ENCODE measurements around the gene RBM20.

DNA sequence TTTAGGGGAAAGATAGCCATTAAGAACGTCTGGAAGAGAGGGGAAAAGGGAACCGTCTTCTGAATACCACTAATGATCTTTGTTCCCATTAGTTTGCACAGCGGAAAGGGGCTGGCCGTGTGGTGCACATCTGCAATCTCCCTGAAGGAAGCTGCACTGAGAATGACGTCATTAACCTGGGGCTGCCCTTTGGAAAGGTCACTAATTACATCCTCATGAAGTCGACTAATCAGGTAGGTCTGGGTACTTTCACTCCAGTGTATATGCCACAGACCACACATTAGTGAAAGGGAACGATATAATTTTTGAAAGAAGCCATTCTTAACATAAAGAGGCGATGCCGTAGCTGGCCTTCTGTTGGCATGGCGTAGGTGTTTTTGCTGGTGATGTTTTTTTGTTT, 153.3 kb downstream of the RBM20 start:
- TF ChIP-seq, protein P1, sequence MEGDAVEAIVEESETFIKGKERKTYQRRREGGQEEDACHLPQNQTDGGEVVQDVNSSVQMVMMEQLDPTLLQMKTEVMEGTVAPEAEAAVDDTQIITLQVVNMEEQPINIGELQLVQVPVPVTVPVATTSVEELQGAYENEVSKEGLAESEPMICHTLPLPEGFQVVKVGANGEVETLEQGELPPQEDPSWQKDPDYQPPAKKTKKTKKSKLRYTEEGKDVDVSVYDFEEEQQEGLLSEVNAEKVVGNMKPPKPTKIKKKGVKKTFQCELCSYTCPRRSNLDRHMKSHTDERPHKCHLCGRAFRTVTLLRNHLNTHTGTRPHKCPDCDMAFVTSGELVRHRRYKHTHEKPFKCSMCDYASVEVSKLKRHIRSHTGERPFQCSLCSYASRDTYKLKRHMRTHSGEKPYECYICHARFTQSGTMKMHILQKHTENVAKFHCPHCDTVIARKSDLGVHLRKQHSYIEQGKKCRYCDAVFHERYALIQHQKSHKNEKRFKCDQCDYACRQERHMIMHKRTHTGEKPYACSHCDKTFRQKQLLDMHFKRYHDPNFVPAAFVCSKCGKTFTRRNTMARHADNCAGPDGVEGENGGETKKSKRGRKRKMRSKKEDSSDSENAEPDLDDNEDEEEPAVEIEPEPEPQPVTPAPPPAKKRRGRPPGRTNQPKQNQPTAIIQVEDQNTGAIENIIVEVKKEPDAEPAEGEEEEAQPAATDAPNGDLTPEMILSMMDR (IDR thresholded peaks at IDR 0.05 in 2 of 3, conservative IDR thresholded peaks at IDR 0.05 in 1 of 3; ENCODE audit: control insufficient read depth in 2 of 3, extremely low read depth in 1 of 3, insufficient read depth in 1 of 3, low read depth in 3 of 3, low read length in 3 of 3), result no peak
- no peak for TF ChIP-seq MXI1 (IDR thresholded peaks at IDR 0.05; ENCODE audit: low read depth, low read length)
- TF ChIP-seq, protein P2, sequence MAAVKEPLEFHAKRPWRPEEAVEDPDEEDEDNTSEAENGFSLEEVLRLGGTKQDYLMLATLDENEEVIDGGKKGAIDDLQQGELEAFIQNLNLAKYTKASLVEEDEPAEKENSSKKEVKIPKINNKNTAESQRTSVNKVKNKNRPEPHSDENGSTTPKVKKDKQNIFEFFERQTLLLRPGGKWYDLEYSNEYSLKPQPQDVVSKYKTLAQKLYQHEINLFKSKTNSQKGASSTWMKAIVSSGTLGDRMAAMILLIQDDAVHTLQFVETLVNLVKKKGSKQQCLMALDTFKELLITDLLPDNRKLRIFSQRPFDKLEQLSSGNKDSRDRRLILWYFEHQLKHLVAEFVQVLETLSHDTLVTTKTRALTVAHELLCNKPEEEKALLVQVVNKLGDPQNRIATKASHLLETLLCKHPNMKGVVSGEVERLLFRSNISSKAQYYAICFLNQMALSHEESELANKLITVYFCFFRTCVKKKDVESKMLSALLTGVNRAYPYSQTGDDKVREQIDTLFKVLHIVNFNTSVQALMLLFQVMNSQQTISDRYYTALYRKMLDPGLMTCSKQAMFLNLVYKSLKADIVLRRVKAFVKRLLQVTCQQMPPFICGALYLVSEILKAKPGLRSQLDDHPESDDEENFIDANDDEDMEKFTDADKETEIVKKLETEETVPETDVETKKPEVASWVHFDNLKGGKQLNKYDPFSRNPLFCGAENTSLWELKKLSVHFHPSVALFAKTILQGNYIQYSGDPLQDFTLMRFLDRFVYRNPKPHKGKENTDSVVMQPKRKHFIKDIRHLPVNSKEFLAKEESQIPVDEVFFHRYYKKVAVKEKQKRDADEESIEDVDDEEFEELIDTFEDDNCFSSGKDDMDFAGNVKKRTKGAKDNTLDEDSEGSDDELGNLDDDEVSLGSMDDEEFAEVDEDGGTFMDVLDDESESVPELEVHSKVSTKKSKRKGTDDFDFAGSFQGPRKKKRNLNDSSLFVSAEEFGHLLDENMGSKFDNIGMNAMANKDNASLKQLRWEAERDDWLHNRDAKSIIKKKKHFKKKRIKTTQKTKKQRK (IDR thresholded peaks at IDR 0.05; ENCODE audit: low read depth, low read length), result no peak
- TF ChIP-seq, protein P3, sequence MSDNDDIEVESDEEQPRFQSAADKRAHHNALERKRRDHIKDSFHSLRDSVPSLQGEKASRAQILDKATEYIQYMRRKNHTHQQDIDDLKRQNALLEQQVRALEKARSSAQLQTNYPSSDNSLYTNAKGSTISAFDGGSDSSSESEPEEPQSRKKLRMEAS (IDR thresholded peaks at IDR 0.05; ENCODE audit: low read depth, low read length), result no peak
- TF ChIP-seq MTA2 (IDR thresholded peaks at IDR 0.05; ENCODE audit: low read depth), result no peak
- TF ChIP-seq HDAC2 (IDR thresholded peaks at IDR 0.05), result no peak
- no peak for TF ChIP-seq TAF1 (IDR thresholded peaks at IDR 0.05; ENCODE audit: borderline replicate concordance, low read depth, low read length)
- TF ChIP-seq IRF3 (IDR thresholded peaks at IDR 0.05), result no peak
- no peak for TF ChIP-seq TARDBP (IDR thresholded peaks at IDR 0.05; ENCODE audit: borderline replicate concordance)
- TF ChIP-seq RELA (IDR thresholded peaks at IDR 0.05; ENCODE audit: borderline replicate concordance, partially characterized antibody), result no peak
- TF ChIP-seq, protein P4, sequence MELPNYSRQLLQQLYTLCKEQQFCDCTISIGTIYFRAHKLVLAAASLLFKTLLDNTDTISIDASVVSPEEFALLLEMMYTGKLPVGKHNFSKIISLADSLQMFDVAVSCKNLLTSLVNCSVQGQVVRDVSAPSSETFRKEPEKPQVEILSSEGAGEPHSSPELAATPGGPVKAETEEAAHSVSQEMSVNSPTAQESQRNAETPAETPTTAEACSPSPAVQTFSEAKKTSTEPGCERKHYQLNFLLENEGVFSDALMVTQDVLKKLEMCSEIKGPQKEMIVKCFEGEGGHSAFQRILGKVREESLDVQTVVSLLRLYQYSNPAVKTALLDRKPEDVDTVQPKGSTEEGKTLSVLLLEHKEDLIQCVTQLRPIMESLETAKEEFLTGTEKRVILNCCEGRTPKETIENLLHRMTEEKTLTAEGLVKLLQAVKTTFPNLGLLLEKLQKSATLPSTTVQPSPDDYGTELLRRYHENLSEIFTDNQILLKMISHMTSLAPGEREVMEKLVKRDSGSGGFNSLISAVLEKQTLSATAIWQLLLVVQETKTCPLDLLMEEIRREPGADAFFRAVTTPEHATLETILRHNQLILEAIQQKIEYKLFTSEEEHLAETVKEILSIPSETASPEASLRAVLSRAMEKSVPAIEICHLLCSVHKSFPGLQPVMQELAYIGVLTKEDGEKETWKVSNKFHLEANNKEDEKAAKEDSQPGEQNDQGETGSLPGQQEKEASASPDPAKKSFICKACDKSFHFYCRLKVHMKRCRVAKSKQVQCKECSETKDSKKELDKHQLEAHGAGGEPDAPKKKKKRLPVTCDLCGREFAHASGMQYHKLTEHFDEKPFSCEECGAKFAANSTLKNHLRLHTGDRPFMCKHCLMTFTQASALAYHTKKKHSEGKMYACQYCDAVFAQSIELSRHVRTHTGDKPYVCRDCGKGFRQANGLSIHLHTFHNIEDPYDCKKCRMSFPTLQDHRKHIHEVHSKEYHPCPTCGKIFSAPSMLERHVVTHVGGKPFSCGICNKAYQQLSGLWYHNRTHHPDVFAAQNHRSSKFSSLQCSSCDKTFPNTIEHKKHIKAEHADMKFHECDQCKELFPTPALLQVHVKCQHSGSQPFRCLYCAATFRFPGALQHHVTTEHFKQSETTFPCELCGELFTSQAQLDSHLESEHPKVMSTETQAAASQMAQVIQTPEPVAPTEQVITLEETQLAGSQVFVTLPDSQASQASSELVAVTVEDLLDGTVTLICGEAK (IDR thresholded peaks at IDR 0.05; ENCODE audit: borderline replicate concordance), result no peak
- TF ChIP-seq PAX8 (IDR thresholded peaks at IDR 0.05), result no peak
- TF ChIP-seq USF2 (IDR thresholded peaks at IDR 0.05; ENCODE audit: borderline replicate concordance, low read depth, low read length), result no peak

Data from GM12878 (cell line).